HCT116 (cell line): ENCODE data around the gene BARD1. TPM values are rescaled to one million over a fixed set of nuclear protein-coding genes. Genes with fewer than 3 reads are reported as not detected.

Source experiments
- ATAC-seq: fragments of 200-7000 bp; cut with Tn5 transposase; 2 replicates; pipeline ENCODE4 v1.9.1; 2020; ENCODE audit warnings: mild to moderate bottlenecking, moderate library complexity
- BruUV-seq: library from RNA; stranded (reverse); fragments of 400-500 nt; replicated peaks from 2 replicates; lab custom pipeline; 2021; lab: Mats Ljungman, UMichigan
- CTCF ChIA-PET: fragments of 300-600 bp; sonication (Branson Sonifier 250); formaldehyde crosslinking; loops from one replicate; lab custom pipeline; 2021; ENCODE audit warnings: antibody characterized with exemption; lab: Charles Lee
- POLR2A ChIA-PET: fragments of 300-600, 350-600 bp; sonication (Branson Sonifier 250); formaldehyde crosslinking; loops from one replicate; lab custom pipeline; 2021; ENCODE audit warnings: antibody characterized with exemption; lab: Charles Lee
- RAD21 ChIA-PET, 2 experiments: fragments of 300-600 bp; sonication (Branson Sonifier 250); formaldehyde crosslinking; loops; one replicate each; lab custom pipeline; 2023; ENCODE audit warnings: low total read pairs in 2 of 2; ENCODE audit not compliant: uncharacterized antibody in 2 of 2, unreplicated experiment in 2 of 2, low non-redundant PET in 1 of 2; lab: Charles Lee
- DNase-seq: peaks from one replicate; pipeline ENCODE4 v3.0.0-alpha.2; 2010; ENCODE audit warnings: low read depth, low spot score
- H2AFZ ChIP-seq: fragments of 200-600 bp; shearing (Covaris generic), sonication (generic); 2 replicates; pipeline ENCODE4 v1.6.1; 2017; ENCODE audit warnings: low read depth, mixed run types, mixed read lengths, antibody characterized with exemption, low read length; ENCODE audit not compliant: poor library complexity, severe bottlenecking
- H3K27ac ChIP-seq: 2 replicates; pipeline ENCODE4 v1.5.1; 2012; ENCODE audit warnings: low read depth, low read length
- H3K27me3 ChIP-seq: fragments of 200-600 bp; sonication (generic); 2 replicates; pipeline ENCODE4 v1.6.1; 2016; ENCODE audit warnings: mixed run types, low read length, mixed read lengths; ENCODE audit not compliant: insufficient read depth
- H3K36me3 ChIP-seq, 2 experiments: fragments of 200-500 bp in 1 of 2; fragments of 200-600 bp in 1 of 2; sonication (Bioruptor generic) in 1 of 2; sonication (generic) in 1 of 2; 2 replicates each; pipeline versions ENCODE4 v1.5.1 to v1.6.1; 2014 to 2016; ENCODE audit warnings: low read length in 2 of 2, inconsistent platforms in 1 of 2, mixed read lengths in 1 of 2, mixed run types in 1 of 2; ENCODE audit not compliant: insufficient read depth in 2 of 2, control insufficient read depth in 1 of 2
- H3K4me1 ChIP-seq, 2 experiments: fragments of 200-600 bp in 1 of 2; sonication (generic) in 1 of 2; 2 replicates each; pipeline versions ENCODE4 v1.5.1 to v1.6.1; 2012 to 2017; ENCODE audit warnings: low read length in 2 of 2, inconsistent platforms in 1 of 2, mild to moderate bottlenecking in 1 of 2, mixed read lengths in 1 of 2, mixed run types in 1 of 2, moderate library complexity in 1 of 2; ENCODE audit not compliant: insufficient read depth in 2 of 2, control insufficient read depth in 1 of 2
- H3K4me2 ChIP-seq: fragments of 200-600 bp; sonication (generic); 2 replicates; pipeline ENCODE4 v1.6.1; 2017; ENCODE audit warnings: mixed run types, low read length, mixed read lengths
- H3K4me3 ChIP-seq, 2 experiments: fragments of 200-600 bp in 1 of 2; sonication (generic) in 1 of 2; replicated peaks in 1 of 2; 2 replicates each; pipeline ENCODE4 v1.5.1; 2011 to 2016; ENCODE audit warnings: low read length in 2 of 2, control low read depth in 1 of 2, low read depth in 1 of 2, mild to moderate bottlenecking in 1 of 2, mixed read lengths in 1 of 2, mixed run types in 1 of 2
- H3K79me2 ChIP-seq: fragments of 200-600 bp; sonication (generic); 2 replicates; pipeline ENCODE4 v1.6.1; 2017; ENCODE audit warnings: mild to moderate bottlenecking, mixed run types, low read length, moderate library complexity, mixed read lengths; ENCODE audit not compliant: insufficient read depth
- H3K9ac ChIP-seq: fragments of 200-600 bp; sonication (generic); 2 replicates; pipeline ENCODE4 v1.6.1; 2016; ENCODE audit warnings: low read length, mixed read lengths
- H3K9me2 ChIP-seq: fragments of 200-600 bp; sonication (generic), shearing (Covaris generic); 2 replicates; pipeline ENCODE4 v1.6.1; 2017; ENCODE audit warnings: mixed run types, mild to moderate bottlenecking, moderate library complexity; ENCODE audit not compliant: insufficient read depth
- H3K9me3 ChIP-seq, 2 experiments: fragments of 200-500 bp in 1 of 2; fragments of 200-600 bp in 1 of 2; sonication (Bioruptor generic) in 1 of 2; sonication (generic) in 1 of 2; 2 replicates each; pipeline ENCODE4 v1.6.1; 2014 to 2017; ENCODE audit warnings: low read length in 2 of 2, mixed read lengths in 2 of 2, inconsistent platforms in 1 of 2, low read depth in 1 of 2, mild to moderate bottlenecking in 1 of 2, mixed run types in 1 of 2, moderate library complexity in 1 of 2; ENCODE audit not compliant: control insufficient read depth in 1 of 2, insufficient read depth in 1 of 2
- H4K20me1 ChIP-seq: fragments of 200-600 bp; sonication (generic), shearing (Covaris generic); 2 replicates; pipeline ENCODE4 v1.6.1; 2017; ENCODE audit warnings: mixed run types, mild to moderate bottlenecking, moderate library complexity; ENCODE audit not compliant: insufficient read depth
- ELF1 ChIP-seq: IDR thresholded peaks from 2 replicates; pipeline ENCODE4 v1.6.1; 2012; ENCODE audit warnings: low read depth, borderline replicate concordance
- EZH2 ChIP-seq: fragments of 200-600 bp; sonication (generic); IDR thresholded peaks from 2 replicates; pipeline ENCODE4 v1.6.1; 2017; ENCODE audit warnings: antibody characterized with exemption, mixed run types
- MAX ChIP-seq: IDR thresholded peaks from 2 replicates; pipeline ENCODE4 v1.6.1; 2012
- RAD21 ChIP-seq: IDR thresholded peaks from 2 replicates; pipeline ENCODE4 v1.6.1; 2012; ENCODE audit warnings: low read depth, mild to moderate bottlenecking
- REST ChIP-seq: IDR thresholded peaks from 2 replicates; pipeline ENCODE4 v1.6.1; 2012; ENCODE audit warnings: low read depth
- SIN3A ChIP-seq: IDR thresholded peaks from 2 replicates; pipeline ENCODE4 v1.6.1; 2012; ENCODE audit warnings: low read depth
- TCF7L2 ChIP-seq: IDR thresholded peaks from 2 replicates; pipeline ENCODE4 v1.7.0; 2011; ENCODE audit warnings: borderline replicate concordance, inconsistent platforms; ENCODE audit not compliant: insufficient read depth, insufficient read length; ENCODE audit errors: extremely low read depth
- YY1 ChIP-seq: IDR thresholded peaks from 2 replicates; pipeline ENCODE4 v1.6.1; 2011; ENCODE audit warnings: low read length, low read depth, moderate library complexity, mild to moderate bottlenecking; ENCODE audit not compliant: insufficient replicate concordance; ENCODE audit errors: extremely low read depth
- ZFX ChIP-seq: fragments of 450-650 bp; IDR thresholded peaks from 2 replicates; pipeline ENCODE4 v1.6.1; 2017
- ZNF274 ChIP-seq: fragments of 200-500 bp; sonication (Bioruptor generic); IDR thresholded peaks from 2 replicates; pipeline ENCODE4 v1.6.1; 2014; ENCODE audit warnings: mild to moderate bottlenecking, low read depth, low read length, inconsistent platforms
- intact Hi-C: fragments of 100-400 bp; cut with micrococcal nuclease; formaldehyde crosslinking; loops from 2 replicates; pipeline ENCODE4 v1.10.0; 2022
- total RNA-seq: library from RNA; stranded (reverse); gene quantifications from one replicate; pipeline ENCODE4 v1.2.1, GENCODE V29; 2021; ENCODE audit not compliant: unreplicated experiment

Gene BARD1
- total RNA-seq, 1 experiment from 2014 or later: 19.3 TPM

- H2AFZ ChIP-seq: no peak overlapping the region
- H3K79me2 ChIP-seq: peaks cover 12% of the 10 kb centered on the region
- no peaks in the 10 kb centered on the region for H4K20me1 ChIP-seq
- BruUV-seq: no TSS peak
- peaks cover 0 to 4% of the 10 kb centered on the region in 2 experiments; a peak in 1 of 4 replicates for H3K36me3 ChIP-seq
- no peak overlapping the region for H3K4me3 ChIP-seq
- no peak for TF ChIP-seq ZFX
- no peak for TF ChIP-seq RAD21
- no peak for TF ChIP-seq TCF7L2
- no peak for TF ChIP-seq YY1
- no peak for TF ChIP-seq EZH2
- no peak for TF ChIP-seq SIN3A
- no peak for TF ChIP-seq MAX
- no peak for TF ChIP-seq ZNF274
- TF ChIP-seq REST: no peak
- no peak for TF ChIP-seq ELF1
- H3K27ac ChIP-seq: no peak overlapping the region
- no peaks in the 10 kb centered on the region for H3K9me3 ChIP-seq
- ChIA-PET CTCF (no interaction called here), POLR2A (no interaction called here), RAD21 (no interaction called here)
- no peaks in the 10 kb centered on the region for H3K27me3 ChIP-seq
- no peak for DNase-seq
- intact Hi-C loops: no loop called here
- no peak overlapping the region for H3K9ac ChIP-seq
- ATAC-seq: no peak
- no peaks in the 10 kb centered on the region for H3K9me2 ChIP-seq
- no peak overlapping the region for H3K4me2 ChIP-seq
- H3K4me1 ChIP-seq: no peaks in the 10 kb centered on the region
Observed at GRCh38 chr2:214750529-214750928, 59.0 kb downstream of the BARD1 start.
